Uterus (tissue), 2 donors: Measurements from ENCODE around the gene KRTAP10-5.

ENCODE experiments used
- POLR2A ChIP-seq, 2 donors: fragments of 450-650 bp; IDR thresholded peaks; one replicate each; pipeline ENCODE4 v1.6.1; 2016; ENCODE audit warnings: antibody characterized with exemption in 2 of 2, mild to moderate bottlenecking in 1 of 2, moderate library complexity in 1 of 2
- TF ChIP-seq, protein P1 (sequence below), 4 experiments: fragments of 200-600 bp in 2 of 4; fragments of 450-650 bp in 2 of 4; sonication (generic) in 2 of 4; IDR thresholded peaks; one replicate each; pipeline ENCODE4 v1.5.1; 2016 to 2019; ENCODE audit warnings: antibody characterized with exemption in 4 of 4, mild to moderate bottlenecking in 2 of 4, moderate library complexity in 1 of 4

DNA sequence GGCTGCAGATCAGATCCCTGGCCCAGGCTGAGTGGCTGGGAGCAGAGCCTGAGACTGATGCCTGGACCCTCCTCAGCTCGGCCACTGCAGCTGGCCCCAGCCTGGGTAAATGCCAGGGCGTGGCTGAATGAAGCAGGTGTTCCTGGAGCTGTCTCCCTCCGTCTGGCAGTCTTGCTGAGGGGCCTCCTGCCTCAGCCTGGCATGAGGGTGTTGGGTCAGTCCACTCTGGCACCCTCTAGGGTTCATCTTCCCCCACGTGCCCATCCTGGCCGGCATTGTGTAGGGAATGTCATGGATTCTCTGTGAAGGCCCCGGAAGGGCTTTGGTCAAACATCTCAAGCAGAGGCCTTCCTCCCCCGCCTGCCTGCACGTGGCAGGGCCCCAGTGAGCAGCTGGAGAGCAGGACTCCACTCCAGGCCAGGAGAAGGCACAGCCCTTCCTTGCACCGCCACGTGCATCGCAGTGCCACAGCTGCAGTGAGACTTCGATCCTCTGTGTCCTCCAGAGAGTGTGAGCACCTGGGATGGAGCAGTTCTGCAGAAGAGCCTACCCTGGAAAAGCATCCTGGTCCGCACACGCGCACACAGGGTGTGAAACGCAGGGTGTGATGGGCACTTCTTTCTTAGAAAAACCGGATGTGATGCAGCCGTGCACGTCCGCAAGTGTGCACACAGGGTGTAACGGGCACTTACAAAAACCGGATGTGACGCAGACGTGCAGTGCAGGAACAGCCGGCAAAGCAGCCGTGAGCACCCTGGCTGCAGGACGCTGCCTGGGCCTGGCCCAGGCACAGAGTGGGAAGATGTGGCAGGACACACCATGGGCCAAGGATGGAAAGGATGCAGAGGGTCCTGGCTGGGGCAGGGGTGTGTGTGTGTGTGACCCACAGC is 11.5 kb downstream of the KRTAP10-5 start:
- TF ChIP-seq, protein P1, sequence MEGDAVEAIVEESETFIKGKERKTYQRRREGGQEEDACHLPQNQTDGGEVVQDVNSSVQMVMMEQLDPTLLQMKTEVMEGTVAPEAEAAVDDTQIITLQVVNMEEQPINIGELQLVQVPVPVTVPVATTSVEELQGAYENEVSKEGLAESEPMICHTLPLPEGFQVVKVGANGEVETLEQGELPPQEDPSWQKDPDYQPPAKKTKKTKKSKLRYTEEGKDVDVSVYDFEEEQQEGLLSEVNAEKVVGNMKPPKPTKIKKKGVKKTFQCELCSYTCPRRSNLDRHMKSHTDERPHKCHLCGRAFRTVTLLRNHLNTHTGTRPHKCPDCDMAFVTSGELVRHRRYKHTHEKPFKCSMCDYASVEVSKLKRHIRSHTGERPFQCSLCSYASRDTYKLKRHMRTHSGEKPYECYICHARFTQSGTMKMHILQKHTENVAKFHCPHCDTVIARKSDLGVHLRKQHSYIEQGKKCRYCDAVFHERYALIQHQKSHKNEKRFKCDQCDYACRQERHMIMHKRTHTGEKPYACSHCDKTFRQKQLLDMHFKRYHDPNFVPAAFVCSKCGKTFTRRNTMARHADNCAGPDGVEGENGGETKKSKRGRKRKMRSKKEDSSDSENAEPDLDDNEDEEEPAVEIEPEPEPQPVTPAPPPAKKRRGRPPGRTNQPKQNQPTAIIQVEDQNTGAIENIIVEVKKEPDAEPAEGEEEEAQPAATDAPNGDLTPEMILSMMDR (IDR thresholded peaks at IDR 0.05): no peak
- no peak for TF ChIP-seq POLR2A (IDR thresholded peaks at IDR 0.05)
